Neuron (in vitro differentiated cells): ENCODE results near the gene PPIL4.

Source experiments
- H2AFZ ChIP-seq: one replicate; pipeline ENCODE4 v1.6.1; 2013; ENCODE audit warnings: low read depth, mild to moderate bottlenecking, inconsistent platforms, low read length, moderate library complexity
- H3K27me3 ChIP-seq: one replicate; pipeline ENCODE4 v1.6.1; 2013; ENCODE audit warnings: low read length; ENCODE audit not compliant: insufficient read depth
- H3K36me3 ChIP-seq: one replicate; pipeline ENCODE4 v1.6.1; 2013; ENCODE audit warnings: low read length; ENCODE audit not compliant: insufficient read depth
- H3K4me1 ChIP-seq: one replicate; pipeline ENCODE4 v1.6.1; 2013; ENCODE audit warnings: low read length; ENCODE audit not compliant: insufficient read depth
- H3K4me3 ChIP-seq: 2 replicates; pipeline ENCODE4 v1.5.1; 2013; ENCODE audit warnings: mild to moderate bottlenecking, low read length, moderate library complexity
- H3K9me3 ChIP-seq: one replicate; pipeline ENCODE4 v1.6.1; 2013; ENCODE audit warnings: low read length

PPIL4 gene

GRCh38 chr6:149560736-149561135, 14.9 kb upstream of the PPIL4 start:
- H3K9me3 ChIP-seq = no peaks in the 10 kb centered on the region
- H3K4me3 ChIP-seq = no peak overlapping the region
- H3K4me1 ChIP-seq = peaks cover 4% of the 10 kb centered on the region
- H2AFZ ChIP-seq = no peak overlapping the region
- no peaks in the 10 kb centered on the region for H3K36me3 ChIP-seq
- peaks cover 6% of the 10 kb centered on the region for H3K27me3 ChIP-seq

- Histone ChIP-seq H3K4me3 (no peak overlapping the region), H2AFZ (no peak overlapping the region), H3K9me3 (no peaks in the 10 kb centered on the region), H3K4me1 (no peaks in the 10 kb centered on the region), H3K27me3 (peaks cover 6% of the 10 kb centered on the region), H3K36me3 (no peaks in the 10 kb centered on the region)
These were observed 13.5 kb upstream of the PPIL4 start for GRCh38 chr6:149559389-149559788.

GRCh38 chr6:149558029-149558428, 12.2 kb upstream of the PPIL4 start:
- H3K4me1 ChIP-seq = no peaks in the 10 kb centered on the region
- no peak overlapping the region for H3K4me3 ChIP-seq
- H3K27me3 ChIP-seq = peaks cover 6% of the 10 kb centered on the region
- no peak overlapping the region for H2AFZ ChIP-seq
- no peaks in the 10 kb centered on the region for H3K36me3 ChIP-seq
- no peaks in the 10 kb centered on the region for H3K9me3 ChIP-seq

GRCh38 chr6:149551920-149552319, 6.1 kb upstream of the PPIL4 start:
- H2AFZ ChIP-seq = peak overlapping the region; percentile 9
- no peaks in the 10 kb centered on the region for H3K36me3 ChIP-seq
- H3K4me3 ChIP-seq = no peak overlapping the region
- peaks cover 8% of the 10 kb centered on the region for H3K27me3 ChIP-seq
- no peaks in the 10 kb centered on the region for H3K4me1 ChIP-seq
- H3K9me3 ChIP-seq = no peaks in the 10 kb centered on the region

GRCh38 chr6:149545258-149545753, 537 bp downstream of the PPIL4 start:
- H3K36me3 ChIP-seq = peaks cover 8% of the 10 kb centered on the region
- H3K9me3 ChIP-seq = no peaks in the 10 kb centered on the region
- H3K4me1 ChIP-seq = peaks cover 19% of the 10 kb centered on the region
- peak overlapping the region; percentile 85 for H2AFZ ChIP-seq
- peak overlapping the region; percentile 63 for H3K4me3 ChIP-seq
- no peaks in the 10 kb centered on the region for H3K27me3 ChIP-seq

GRCh38 chr6:149544646-149545257, 1.1 kb downstream of the PPIL4 start:
- Histone ChIP-seq H3K36me3 (peaks cover 14% of the 10 kb centered on the region), H3K27me3 (no peaks in the 10 kb centered on the region), H3K9me3 (no peaks in the 10 kb centered on the region), H3K4me1 (peaks cover 19% of the 10 kb centered on the region), H3K4me3 (peak overlapping the region; percentile 63), H2AFZ (no peak overlapping the region)

GRCh38 chr6:149541139-149541538, 4.7 kb downstream of the PPIL4 start:
- Histone ChIP-seq H3K4me3 (no peak overlapping the region), H3K9me3 (no peaks in the 10 kb centered on the region), H3K4me1 (peaks cover 19% of the 10 kb centered on the region), H3K27me3 (no peaks in the 10 kb centered on the region), H3K36me3 (peaks cover 43% of the 10 kb centered on the region), H2AFZ (no peak overlapping the region)

GRCh38 chr6:149534742-149535141, 11.1 kb downstream of the PPIL4 start:
- Histone ChIP-seq H3K4me3 (no peak overlapping the region), H3K27me3 (no peaks in the 10 kb centered on the region), H3K36me3 (peaks cover 82% of the 10 kb centered on the region)

GRCh38 chr6:149529650-149530049, 16.2 kb downstream of the PPIL4 start:
- no peaks in the 10 kb centered on the region for H3K9me3 ChIP-seq
- no peaks in the 10 kb centered on the region for H3K4me1 ChIP-seq
- no peaks in the 10 kb centered on the region for H3K27me3 ChIP-seq
- peaks cover 82% of the 10 kb centered on the region for H3K36me3 ChIP-seq
- H3K4me3 ChIP-seq = no peak overlapping the region
- no peak overlapping the region for H2AFZ ChIP-seq

More at GRCh38 chr6:149534742-149535141, 11.1 kb downstream of the PPIL4 start:
- no peaks in the 10 kb centered on the region for H3K4me1 ChIP-seq
- no peak overlapping the region for H2AFZ ChIP-seq
- H3K9me3 ChIP-seq = no peaks in the 10 kb centered on the region

- Histone ChIP-seq H3K27me3 (no peaks in the 10 kb centered on the region), H3K4me3 (no peak overlapping the region), H3K36me3 (peaks cover 55% of the 10 kb centered on the region), H3K4me1 (no peaks in the 10 kb centered on the region), H2AFZ (no peak overlapping the region), H3K9me3 (no peaks in the 10 kb centered on the region)
These were observed 30.3 kb downstream of the PPIL4 start for GRCh38 chr6:149515494-149515893.

GRCh38 chr6:149513915-149514314, 31.9 kb downstream of the PPIL4 start:
- no peak overlapping the region for H2AFZ ChIP-seq

GRCh38 chr6:149510793-149511512, 34.9 kb downstream of the PPIL4 start:
- H3K4me1 ChIP-seq = no peaks in the 10 kb centered on the region
- peaks cover 35% of the 10 kb centered on the region for H3K36me3 ChIP-seq
- no peaks in the 10 kb centered on the region for H3K9me3 ChIP-seq
- H2AFZ ChIP-seq = no peak overlapping the region
- H3K27me3 ChIP-seq = no peaks in the 10 kb centered on the region
- no peak overlapping the region for H3K4me3 ChIP-seq

More at GRCh38 chr6:149513915-149514314, 31.9 kb downstream of the PPIL4 start:
- Histone ChIP-seq H3K4me1 (no peaks in the 10 kb centered on the region), H3K9me3 (no peaks in the 10 kb centered on the region), H3K4me3 (no peak overlapping the region), H3K27me3 (no peaks in the 10 kb centered on the region), H3K36me3 (peaks cover 46% of the 10 kb centered on the region)

GRCh38 chr6:149508485-149508884, 37.4 kb downstream of the PPIL4 start:
- Histone ChIP-seq H3K27me3 (no peaks in the 10 kb centered on the region), H2AFZ (no peak overlapping the region), H3K4me1 (no peaks in the 10 kb centered on the region), H3K9me3 (no peaks in the 10 kb centered on the region), H3K4me3 (no peak overlapping the region), H3K36me3 (peaks cover 37% of the 10 kb centered on the region)
